Measurements from ENCODE around the gene GABRR2. TPM values are rescaled to one million over a fixed set of nuclear protein-coding genes. Genes with fewer than 3 reads are reported as not detected.

Gene GABRR2
- total and polyA plus RNA-seq, 2 experiments from 2014 or later: 0.87 to 0.94 TPM

DNA sequence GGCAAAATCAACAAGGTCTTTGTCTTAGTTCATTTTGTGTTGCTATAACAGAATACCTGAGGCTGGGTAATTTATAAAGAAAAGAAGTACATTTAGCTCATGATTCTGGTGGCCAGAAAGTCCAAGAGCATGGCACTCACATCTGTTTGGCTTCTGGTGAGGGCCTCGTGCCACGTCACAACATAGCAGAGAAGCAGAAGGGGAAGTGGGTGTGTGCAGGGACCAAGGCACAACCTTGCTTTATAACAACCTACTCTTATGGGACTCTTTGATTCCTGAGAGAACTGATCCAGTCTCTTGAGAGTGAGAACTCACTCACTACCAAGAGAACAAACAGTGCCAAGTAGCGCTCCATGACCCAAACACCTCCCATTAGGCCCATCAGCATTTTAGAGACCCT lies 25.4 kb downstream of the GABRR2 start:
- Histone ChIP-seq H3K4me2 (no peak overlapping the region), H3K27ac (no peak overlapping the region), H3K9me3 (ENCODE audit: low read depth) (no peaks in the 10 kb centered on the region), H3K36me3 (replicated peaks; ENCODE audit: insufficient read depth, low read depth) (no peaks in the 10 kb centered on the region), H3K27me3 (no peaks in the 10 kb centered on the region), H2AFZ (no peak overlapping the region), H3K9me2 (replicated peaks; ENCODE audit: insufficient read depth) (no peaks in the 10 kb centered on the region), H3K4me1 (ENCODE audit: insufficient read depth) (no peaks in the 10 kb centered on the region), H4K20me1 (ENCODE audit: insufficient read depth, poor library complexity, severe bottlenecking) (no peaks in the 10 kb centered on the region), H3K4me3 (no peak overlapping the region), H3K79me2 (no peaks in the 10 kb centered on the region)
- WGBS (ENCODE audit: low lambda C conversion rate, missing lambda C conversion rate): 89% methylated on average over 3 of the region's 3 CpGs
- no peak for DNase-seq (ENCODE audit: low spot score)
- TF ChIP-seq EZH2phosphoT487 (IDR thresholded peaks at IDR 0.05; ENCODE audit: low read depth, severe bottlenecking, unreplicated experiment): no peak
- TF ChIP-seq, protein P1, sequence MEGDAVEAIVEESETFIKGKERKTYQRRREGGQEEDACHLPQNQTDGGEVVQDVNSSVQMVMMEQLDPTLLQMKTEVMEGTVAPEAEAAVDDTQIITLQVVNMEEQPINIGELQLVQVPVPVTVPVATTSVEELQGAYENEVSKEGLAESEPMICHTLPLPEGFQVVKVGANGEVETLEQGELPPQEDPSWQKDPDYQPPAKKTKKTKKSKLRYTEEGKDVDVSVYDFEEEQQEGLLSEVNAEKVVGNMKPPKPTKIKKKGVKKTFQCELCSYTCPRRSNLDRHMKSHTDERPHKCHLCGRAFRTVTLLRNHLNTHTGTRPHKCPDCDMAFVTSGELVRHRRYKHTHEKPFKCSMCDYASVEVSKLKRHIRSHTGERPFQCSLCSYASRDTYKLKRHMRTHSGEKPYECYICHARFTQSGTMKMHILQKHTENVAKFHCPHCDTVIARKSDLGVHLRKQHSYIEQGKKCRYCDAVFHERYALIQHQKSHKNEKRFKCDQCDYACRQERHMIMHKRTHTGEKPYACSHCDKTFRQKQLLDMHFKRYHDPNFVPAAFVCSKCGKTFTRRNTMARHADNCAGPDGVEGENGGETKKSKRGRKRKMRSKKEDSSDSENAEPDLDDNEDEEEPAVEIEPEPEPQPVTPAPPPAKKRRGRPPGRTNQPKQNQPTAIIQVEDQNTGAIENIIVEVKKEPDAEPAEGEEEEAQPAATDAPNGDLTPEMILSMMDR (IDR thresholded peaks at IDR 0.05; ENCODE audit: poor library complexity): no peak
- TF ChIP-seq EZH2 (IDR thresholded peaks at IDR 0.05; ENCODE audit: borderline replicate concordance): no peak

DNA sequence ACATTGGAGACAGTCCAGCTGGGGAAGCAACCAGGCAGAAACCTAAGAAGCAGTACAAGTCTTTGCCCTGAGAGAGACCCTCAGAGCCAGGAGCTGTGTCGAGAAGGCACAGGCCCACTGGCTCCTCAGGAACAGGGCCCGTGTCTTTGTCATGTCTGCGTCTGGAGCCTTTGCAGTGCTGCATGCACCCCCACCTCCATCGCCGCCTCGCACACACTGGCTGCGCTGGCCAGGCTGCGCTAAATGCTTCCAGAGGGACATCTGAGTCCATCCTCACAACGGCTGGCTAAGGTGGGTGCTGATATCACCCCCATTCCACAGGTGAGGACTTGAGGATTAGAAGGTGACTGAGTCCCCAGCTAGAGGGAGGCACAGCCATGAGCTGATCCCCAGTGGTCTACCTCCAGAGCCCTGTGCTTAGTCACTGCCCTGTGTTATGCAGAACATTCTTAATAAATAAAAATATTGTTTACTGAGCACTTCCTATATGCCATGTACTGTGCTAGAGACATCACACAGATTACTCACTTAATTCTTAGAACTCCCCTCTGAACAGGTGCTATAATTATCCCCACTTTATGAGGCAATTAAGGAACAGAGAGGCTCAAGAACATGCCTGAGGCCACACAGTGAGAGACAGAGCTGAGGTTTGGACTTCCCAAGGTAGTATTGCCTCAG lies 27.6 kb downstream of the GABRR2 start:
- H3K27ac ChIP-seq: no peak overlapping the region
- no peak overlapping the region for H3K4me2 ChIP-seq
- TF ChIP-seq EZH2 (IDR thresholded peaks at IDR 0.05; ENCODE audit: borderline replicate concordance) (no peak), EZH2phosphoT487 (IDR thresholded peaks at IDR 0.05; ENCODE audit: low read depth, severe bottlenecking, unreplicated experiment) (no peak)
- TF ChIP-seq, protein P1 (IDR thresholded peaks at IDR 0.05; ENCODE audit: poor library complexity): no peak
- no peaks in the 10 kb centered on the region for H3K9me2 ChIP-seq (replicated peaks; ENCODE audit: insufficient read depth)
- H3K36me3 ChIP-seq (replicated peaks; ENCODE audit: insufficient read depth, low read depth): no peaks in the 10 kb centered on the region
- no peaks in the 10 kb centered on the region for H3K9me3 ChIP-seq (ENCODE audit: low read depth)
- 90% methylated on average over 9 of the region's 9 CpGs for WGBS (ENCODE audit: low lambda C conversion rate, missing lambda C conversion rate)
- no peaks in the 10 kb centered on the region for H4K20me1 ChIP-seq (ENCODE audit: insufficient read depth, poor library complexity, severe bottlenecking)
- H2AFZ ChIP-seq: no peak overlapping the region
- no peaks in the 10 kb centered on the region for H3K27me3 ChIP-seq
- H3K79me2 ChIP-seq: no peaks in the 10 kb centered on the region
- no peaks in the 10 kb centered on the region for H3K4me1 ChIP-seq (ENCODE audit: insufficient read depth)
- no peak overlapping the region for H3K4me3 ChIP-seq
- DNase-seq (ENCODE audit: low spot score): no peak

DNA sequence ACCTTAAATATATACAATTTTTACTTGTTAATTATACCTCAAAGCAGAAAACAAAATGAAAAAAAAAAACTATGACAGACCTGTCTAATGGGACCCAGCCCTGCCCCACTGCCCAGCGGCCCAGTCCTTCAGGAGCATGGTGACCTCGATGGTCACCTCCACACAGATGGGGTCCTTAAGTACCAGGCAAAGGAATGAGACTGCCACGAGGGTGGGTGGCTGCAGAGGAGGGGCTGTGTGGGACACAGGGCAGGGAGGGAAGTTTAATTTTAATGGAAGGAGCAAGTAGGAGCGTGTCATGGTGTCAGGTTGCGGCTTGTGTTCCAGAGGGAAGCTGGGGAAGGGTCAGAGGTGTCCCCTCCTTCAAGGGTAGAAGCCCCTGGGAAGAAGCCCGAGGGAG lies 28.6 kb downstream of the GABRR2 start:
- H3K79me2 ChIP-seq: no peaks in the 10 kb centered on the region
- no peak for TF ChIP-seq EZH2 (IDR thresholded peaks at IDR 0.05; ENCODE audit: borderline replicate concordance)
- TF ChIP-seq, protein P1 (IDR thresholded peaks at IDR 0.05; ENCODE audit: poor library complexity): no peak
- TF ChIP-seq EZH2phosphoT487 (IDR thresholded peaks at IDR 0.05; ENCODE audit: low read depth, severe bottlenecking, unreplicated experiment): no peak
- H3K9me3 ChIP-seq (ENCODE audit: low read depth): no peaks in the 10 kb centered on the region
- H3K27me3 ChIP-seq: no peaks in the 10 kb centered on the region
- no peaks in the 10 kb centered on the region for H3K4me1 ChIP-seq (ENCODE audit: insufficient read depth)
- no peak overlapping the region for H3K4me3 ChIP-seq
- 69% methylated on average over 6 of the region's 6 CpGs for WGBS (ENCODE audit: low lambda C conversion rate, missing lambda C conversion rate)
- no peak overlapping the region for H2AFZ ChIP-seq
- DNase-seq (ENCODE audit: low spot score): no peak
- H4K20me1 ChIP-seq (ENCODE audit: insufficient read depth, poor library complexity, severe bottlenecking): no peaks in the 10 kb centered on the region
- no peaks in the 10 kb centered on the region for H3K9me2 ChIP-seq (replicated peaks; ENCODE audit: insufficient read depth)
- no peaks in the 10 kb centered on the region for H3K36me3 ChIP-seq (replicated peaks; ENCODE audit: insufficient read depth, low read depth)
- H3K27ac ChIP-seq: no peak overlapping the region
- no peak overlapping the region for H3K4me2 ChIP-seq
